Upper lobe of right lung (tissue), 1 donor: ENCODE results near the gene RXFP2. TPM values are rescaled to one million over a fixed set of nuclear protein-coding genes. Genes with fewer than 3 reads are reported as not detected.
A peak's percentile ranks its signal among the peaks of the same experiment; 100 is the strongest.

Experiments used
- ATAC-seq: fragments of 200-7000 bp; cut with Tn5 transposase; one replicate; pipeline ENCODE4 v1.9.1; 2020; ENCODE audit warnings: mild to moderate bottlenecking, moderate library complexity
- DNase-seq: peaks from one replicate; pipeline ENCODE4 v3.0.0-alpha.2; 2020
- H3K27ac ChIP-seq: fragments of 200-600 bp; one replicate; pipeline ENCODE4 v1.8.0; 2022
- H3K27me3 ChIP-seq: fragments of 200-600 bp; one replicate; pipeline ENCODE4 v1.8.0; 2022; ENCODE audit warnings: mild to moderate bottlenecking
- H3K36me3 ChIP-seq: fragments of 200-600 bp; one replicate; pipeline ENCODE4 v1.8.0; 2022
- H3K4me1 ChIP-seq: fragments of 200-600 bp; one replicate; pipeline ENCODE4 v1.8.0; 2022
- H3K4me3 ChIP-seq: fragments of 200-600 bp; one replicate; pipeline ENCODE4 v1.8.0; 2022; ENCODE audit warnings: mild to moderate bottlenecking
- H3K9me3 ChIP-seq: fragments of 200-600 bp; one replicate; pipeline ENCODE4 v1.8.0; 2022
- CTCF ChIP-seq: fragments of 200-600 bp; IDR thresholded peaks from one replicate; pipeline ENCODE4 v1.8.0; 2022; ENCODE audit warnings: antibody characterized with exemption
- intact Hi-C: fragments of 100-400 bp; cut with DNase I; formaldehyde crosslinking; loops from one replicate; pipeline ENCODE4 v1.11.0; 2022
- total RNA-seq: library from RNA; stranded (reverse); fragmentation: NEBNext Ultra II Directional; extraction: Animal tissue kit (Norgen Biotek cat#: 25700); gene quantifications from one replicate; pipeline ENCODE4 v1.2.1, GENCODE V29; 2021
- donor health status: DM: no; HTN: yes; CAD: no; lungs with severe emphysema.

The RXFP2 gene
- total RNA-seq, 1 donor from 2014 or later = not detected

DNA sequence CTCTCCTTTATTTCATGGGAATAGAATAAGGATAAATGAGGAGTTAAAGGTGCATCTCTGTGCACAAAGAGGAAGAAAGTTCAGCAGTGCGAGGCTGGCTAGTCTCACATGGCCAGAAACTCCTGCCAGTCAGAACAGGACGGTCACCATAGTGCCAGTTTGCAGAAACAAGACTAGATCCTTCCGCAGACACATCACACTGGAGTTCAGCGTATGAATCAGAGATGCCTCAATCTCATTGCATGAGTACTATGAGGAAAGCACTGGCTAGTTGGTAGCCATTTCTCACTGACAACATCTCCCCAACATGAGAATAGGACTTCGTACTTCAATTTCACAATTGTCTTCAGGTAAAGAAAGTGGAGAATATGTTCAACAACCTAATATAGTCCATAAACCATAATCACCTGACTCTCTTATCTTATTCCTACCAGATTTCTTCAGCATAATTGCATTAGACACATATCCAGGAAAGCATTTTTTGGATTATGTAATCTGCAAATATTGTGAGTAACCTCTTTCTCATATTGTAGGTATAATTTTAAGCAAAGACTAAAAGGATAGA is 34.9 kb downstream of the RXFP2 start:
- Histone ChIP-seq H3K27me3 (no peaks in the 10 kb centered on the region), H3K36me3 (no peaks in the 10 kb centered on the region), H3K27ac (no peak overlapping the region), H3K9me3 (no peaks in the 10 kb centered on the region), H3K4me1 (no peaks in the 10 kb centered on the region), H3K4me3 (no peak overlapping the region)
- peak; percentile 47 for ATAC-seq
- intact Hi-C loops = no loop called here
- no peak for DNase-seq
- TF ChIP-seq CTCF = no peak

DNA sequence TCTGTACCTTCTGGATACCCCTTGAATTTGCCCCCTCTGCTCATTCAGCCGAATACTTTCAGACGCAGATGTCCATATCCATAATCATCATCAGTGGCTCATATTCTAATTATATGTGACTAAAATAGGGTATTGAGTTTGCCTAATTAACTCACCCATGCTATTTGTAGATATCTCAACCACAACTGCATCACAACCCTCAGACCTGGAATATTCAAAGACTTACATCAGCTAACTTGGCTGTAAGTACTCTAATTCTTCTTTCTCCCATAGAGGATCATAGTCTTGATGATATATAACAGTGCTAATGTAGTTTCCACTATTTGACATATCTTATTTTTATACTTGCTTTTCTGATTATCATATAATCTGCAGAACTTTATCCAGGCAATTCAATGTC is 35.8 kb downstream of the RXFP2 start:
- Histone ChIP-seq H3K4me1 (no peaks in the 10 kb centered on the region), H3K36me3 (no peaks in the 10 kb centered on the region), H3K27ac (no peak overlapping the region), H3K27me3 (no peaks in the 10 kb centered on the region), H3K4me3 (no peak overlapping the region), H3K9me3 (no peaks in the 10 kb centered on the region)
- intact Hi-C loops = no loop called here
- DNase-seq (no peak), ATAC-seq (no peak)
- TF ChIP-seq CTCF = no peak

GRCh38 chr13:31775686-31776085 is 36.4 kb downstream of the RXFP2 start:
- no peak for TF ChIP-seq CTCF

DNA sequence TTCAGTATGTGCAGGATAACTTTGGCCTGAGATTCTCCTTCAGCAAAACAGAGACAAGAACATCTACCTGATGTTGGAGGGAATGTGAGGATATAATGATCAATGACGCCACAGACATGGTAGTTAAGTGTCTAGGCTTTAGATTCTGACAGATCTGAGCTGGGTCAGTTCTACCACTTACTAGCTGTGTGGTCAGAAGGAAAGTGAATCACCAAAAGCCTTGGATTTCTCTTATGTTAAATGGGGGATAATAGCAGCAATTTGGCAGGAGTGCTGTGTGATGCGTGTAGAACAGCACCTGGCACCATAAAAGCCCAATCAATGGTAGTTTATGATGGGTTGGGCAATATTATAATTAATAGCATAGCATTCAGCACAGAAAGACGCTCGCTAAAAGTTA is 41.7 kb downstream of the RXFP2 start:
- no peaks in the 10 kb centered on the region for H3K36me3 ChIP-seq
- ATAC-seq (no peak), DNase-seq (no peak)
- no peak overlapping the region for H3K4me3 ChIP-seq
- intact Hi-C loops = no loop called here
- TF ChIP-seq CTCF = no peak
- no peak overlapping the region for H3K27ac ChIP-seq
- no peaks in the 10 kb centered on the region for H3K27me3 ChIP-seq
- H3K4me1 ChIP-seq = no peaks in the 10 kb centered on the region
- H3K9me3 ChIP-seq = no peaks in the 10 kb centered on the region

More at GRCh38 chr13:31775686-31776085, 36.4 kb downstream of the RXFP2 start:
- no peaks in the 10 kb centered on the region for H3K9me3 ChIP-seq
- H3K4me3 ChIP-seq = no peak overlapping the region
- no peaks in the 10 kb centered on the region for H3K4me1 ChIP-seq
- ATAC-seq = peak; percentile 49
- H3K27me3 ChIP-seq = no peaks in the 10 kb centered on the region
- intact Hi-C loops = no loop called here
- no peak for DNase-seq
- no peak overlapping the region for H3K27ac ChIP-seq
- H3K36me3 ChIP-seq = no peaks in the 10 kb centered on the region

GRCh38 chr13:31786011-31786410 is 46.7 kb downstream of the RXFP2 start:
- Histone ChIP-seq H3K36me3 (no peaks in the 10 kb centered on the region), H3K9me3 (no peaks in the 10 kb centered on the region), H3K4me1 (no peaks in the 10 kb centered on the region), H3K27me3 (no peaks in the 10 kb centered on the region), H3K4me3 (no peak overlapping the region), H3K27ac (no peak overlapping the region)
- intact Hi-C loops = no loop called here
- no peak for TF ChIP-seq CTCF
- DNase-seq (no peak), ATAC-seq (no peak)

DNA sequence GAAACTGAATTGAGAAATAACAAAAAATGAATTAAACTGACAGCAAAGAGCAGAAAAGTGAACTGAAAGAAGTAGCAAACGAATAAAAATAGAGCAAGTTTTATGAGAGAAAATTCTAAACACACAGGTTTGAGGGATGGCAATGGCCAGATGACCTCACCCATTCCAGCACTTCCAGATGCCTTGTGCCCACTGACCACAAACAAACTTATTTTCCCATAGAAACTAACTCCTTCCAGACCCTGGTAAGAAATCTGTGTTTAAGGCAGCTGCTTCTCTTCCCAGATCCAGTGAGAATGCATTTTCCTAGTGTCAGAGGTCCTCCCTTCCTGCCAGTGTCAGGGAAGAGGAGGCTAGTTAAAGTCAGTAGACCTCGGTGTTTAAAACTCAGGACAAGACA is 51.7 kb downstream of the RXFP2 start:
- intact Hi-C loops = no loop called here
- Histone ChIP-seq H3K27ac (no peak overlapping the region), H3K4me1 (no peaks in the 10 kb centered on the region), H3K4me3 (no peak overlapping the region), H3K9me3 (no peaks in the 10 kb centered on the region), H3K27me3 (no peaks in the 10 kb centered on the region), H3K36me3 (no peaks in the 10 kb centered on the region)
- DNase-seq (no peak), ATAC-seq (no peak)
- TF ChIP-seq CTCF = no peak
